NCI-H146 treated with DMSO at 0.1 percent for 48 hours (cell line): ENCODE results near the gene AKR1C3.
"Not testable (repeated sequence)": the region's sequence is repeated elsewhere in the genome, so short reads cannot be mapped to it uniquely, and the experiment has no call there.

Experiments
- DNase-seq: peaks from one replicate; lab custom pipeline; 2025; ENCODE audit not compliant: unreplicated experiment; lab: John Stamatoyannopoulos, UW

AKR1C3 gene

DNA sequence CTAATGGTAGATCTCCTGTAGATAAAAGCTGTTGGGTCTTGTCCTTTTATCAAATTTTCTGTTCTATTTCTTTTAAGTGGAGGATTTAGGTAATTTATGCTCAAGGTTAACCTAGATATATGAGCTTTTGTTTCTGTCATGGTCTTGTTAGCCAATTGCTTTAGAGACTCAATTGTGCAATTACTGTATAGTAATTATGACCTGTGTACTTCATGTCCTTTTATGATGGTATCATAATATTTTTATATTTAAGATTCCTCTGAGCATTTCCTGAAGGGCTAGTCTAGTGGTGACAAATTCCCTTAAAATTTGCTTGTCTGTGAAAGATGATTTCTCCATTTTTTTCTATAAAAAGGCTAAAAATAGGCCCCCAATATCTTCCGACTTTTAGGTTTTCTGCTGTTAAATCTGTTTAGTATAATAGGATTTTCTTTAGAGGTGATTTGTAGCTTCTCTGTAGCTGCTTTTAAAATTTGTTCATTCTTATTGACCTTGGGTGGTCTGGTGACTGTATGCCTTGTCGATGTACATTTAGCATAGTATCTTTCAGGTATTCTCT is 5.4 kb upstream of the AKR1C3 start:
- no peak for DNase-seq

DNA sequence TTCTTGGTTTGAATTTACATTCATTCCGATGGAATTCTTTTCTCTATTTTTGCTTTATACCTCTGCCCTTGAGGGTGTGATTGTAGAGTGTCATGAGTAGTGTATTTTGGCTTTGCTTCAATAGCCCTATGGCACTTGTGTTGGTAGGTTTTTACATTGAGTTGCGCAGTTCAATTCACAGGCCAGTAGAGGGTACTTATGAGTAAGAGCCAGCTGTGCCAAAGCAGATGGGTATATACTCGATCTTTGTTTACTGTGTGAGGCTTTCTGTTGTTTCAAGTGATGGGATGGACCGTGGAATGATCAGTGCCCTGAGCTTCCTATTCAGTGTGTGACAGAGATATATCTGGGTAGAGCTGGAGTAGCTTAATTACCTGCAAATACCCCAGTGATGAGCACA is 4.3 kb upstream of the AKR1C3 start:
- peak; percentile 11 for DNase-seq

DNA sequence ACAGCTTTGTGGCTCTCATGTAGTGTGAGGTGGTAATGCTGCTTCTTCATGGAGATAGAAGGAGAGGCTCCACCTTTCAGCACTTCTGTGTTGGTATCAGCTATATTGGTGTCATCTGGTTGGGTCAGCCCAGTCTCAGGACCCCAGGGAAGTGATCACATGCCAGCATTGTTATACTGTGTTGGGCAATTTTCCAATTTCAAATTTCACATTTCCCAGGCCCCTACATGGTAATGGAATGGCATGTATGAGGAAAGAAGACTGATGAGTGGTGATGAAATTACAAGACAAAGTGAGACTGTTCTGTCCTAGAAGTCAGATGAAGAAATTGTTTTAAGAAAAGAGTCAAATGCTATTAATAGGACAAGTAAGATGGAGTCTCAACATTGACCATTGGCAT is 3.7 kb upstream of the AKR1C3 start:
- DNase-seq, result no peak

DNA sequence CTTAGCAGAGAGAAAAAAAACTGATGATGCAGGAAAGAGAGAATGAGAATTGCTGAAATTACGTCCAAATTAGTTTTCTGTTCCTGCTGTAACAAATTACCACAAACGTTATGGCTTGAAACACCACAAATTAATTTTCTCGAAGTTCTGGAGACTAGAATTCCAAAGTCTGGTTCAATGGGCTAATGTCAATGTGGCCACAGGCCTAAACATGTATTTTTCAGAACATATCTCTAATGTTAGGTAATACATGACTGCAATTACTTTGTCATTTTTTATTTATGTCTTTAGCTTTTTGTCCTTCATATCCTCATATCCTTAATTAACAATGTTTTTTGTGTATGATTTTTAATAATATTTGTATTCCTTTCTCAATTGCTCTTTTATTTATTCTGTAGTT is 3.0 kb upstream of the AKR1C3 start:
- DNase-seq, result no peak

DNA sequence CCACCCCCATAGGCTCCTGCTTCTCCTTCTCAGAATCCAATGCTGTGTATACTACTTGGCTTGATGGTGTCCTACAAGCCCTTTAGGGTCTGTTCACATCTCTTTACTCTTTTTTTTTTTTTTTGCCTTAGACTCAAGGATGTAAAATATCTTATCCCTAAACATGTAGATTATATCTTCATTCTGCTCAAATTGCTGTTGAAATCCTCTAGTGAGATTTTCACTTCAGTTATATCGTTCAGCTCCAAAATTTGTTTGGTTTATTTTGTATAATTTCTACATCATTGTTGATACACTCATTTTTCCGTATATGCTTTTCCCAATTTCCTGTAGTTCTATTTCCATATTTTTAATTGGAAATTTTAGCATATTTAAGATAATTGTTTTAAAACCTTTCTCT is 1.8 kb upstream of the AKR1C3 start:
- DNase-seq, result no peak

DNA sequence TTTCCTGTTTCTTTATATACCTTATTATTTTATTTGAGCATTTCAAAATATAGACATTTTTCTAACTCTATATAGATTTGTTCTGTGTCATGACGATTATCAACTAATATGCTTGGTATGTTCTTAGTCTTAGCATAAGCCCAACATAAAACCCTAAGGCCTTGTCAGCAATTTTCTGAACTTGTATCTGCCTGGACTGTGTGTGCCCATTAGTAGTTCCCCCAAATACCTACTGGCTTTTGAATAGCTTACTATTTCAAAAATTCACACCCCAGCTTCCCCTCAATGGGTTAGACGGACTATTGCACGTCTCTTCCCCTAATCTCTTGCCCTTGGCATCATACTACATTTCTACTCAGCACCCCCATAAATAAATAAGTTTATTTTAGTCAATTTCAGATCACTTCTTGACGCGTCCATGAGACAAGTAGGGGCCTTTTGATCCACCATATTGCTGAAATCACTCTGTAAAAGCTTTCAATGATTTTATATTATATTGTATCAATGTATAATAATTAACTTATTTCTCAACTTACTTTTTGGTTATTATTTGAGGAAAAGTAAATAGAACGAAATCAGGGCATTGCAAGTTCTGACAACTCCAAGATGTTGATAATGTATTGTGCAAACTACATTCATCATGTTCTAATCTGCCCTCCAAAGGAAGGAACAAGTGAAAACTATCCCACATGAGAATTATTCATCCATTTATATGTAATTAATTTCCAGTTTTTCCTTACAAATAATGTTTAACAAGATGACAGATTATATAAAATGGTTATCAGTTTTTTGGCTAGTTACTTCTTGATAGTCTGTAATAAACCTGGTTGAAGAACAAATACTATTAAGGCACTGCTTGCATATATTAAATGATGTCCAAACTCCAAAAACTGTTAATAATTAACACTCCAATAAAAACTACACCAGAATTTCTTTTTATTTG is 1.1 kb upstream of the AKR1C3 start:
- no peak for DNase-seq

DNA sequence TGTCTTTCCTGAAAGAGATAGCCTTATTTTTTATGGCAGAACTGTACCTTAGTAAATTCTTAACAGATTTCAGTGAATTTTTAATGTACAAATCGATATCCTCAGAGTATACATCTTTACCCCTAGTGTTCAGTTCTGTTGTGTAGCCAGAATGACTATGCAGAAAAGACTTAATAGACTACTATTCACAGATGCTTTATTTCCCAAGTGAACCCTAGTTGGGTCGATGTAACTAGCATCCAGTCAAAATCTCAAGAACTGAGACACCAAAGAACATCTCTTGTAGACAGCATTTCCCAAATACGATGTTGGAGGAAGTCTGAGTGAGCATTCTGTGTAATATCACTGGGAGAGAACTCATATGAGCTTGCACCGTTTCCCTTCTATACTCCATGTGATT is 1.5 kb downstream of the AKR1C3 start:
- DNase-seq, result no peak

DNA sequence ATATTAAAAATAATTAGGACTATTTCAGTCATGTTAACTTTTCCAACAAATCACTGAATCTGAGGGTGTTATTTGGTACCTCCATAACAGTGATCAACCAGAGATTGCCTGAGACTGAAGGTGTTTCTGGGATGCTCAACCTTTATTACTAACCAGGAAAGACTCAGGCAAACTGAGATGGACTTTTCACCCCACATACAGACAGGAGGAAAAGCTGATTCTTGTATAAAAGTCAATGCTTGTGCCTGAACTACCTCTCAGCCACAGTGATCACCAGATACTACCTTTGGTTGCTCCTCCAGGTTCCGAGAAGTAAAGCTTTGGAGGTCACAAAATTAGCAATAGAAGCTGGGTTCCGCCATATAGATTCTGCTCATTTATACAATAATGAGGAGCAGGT is 1.9 kb downstream of the AKR1C3 start:
- DNase-seq, result no peak

DNA sequence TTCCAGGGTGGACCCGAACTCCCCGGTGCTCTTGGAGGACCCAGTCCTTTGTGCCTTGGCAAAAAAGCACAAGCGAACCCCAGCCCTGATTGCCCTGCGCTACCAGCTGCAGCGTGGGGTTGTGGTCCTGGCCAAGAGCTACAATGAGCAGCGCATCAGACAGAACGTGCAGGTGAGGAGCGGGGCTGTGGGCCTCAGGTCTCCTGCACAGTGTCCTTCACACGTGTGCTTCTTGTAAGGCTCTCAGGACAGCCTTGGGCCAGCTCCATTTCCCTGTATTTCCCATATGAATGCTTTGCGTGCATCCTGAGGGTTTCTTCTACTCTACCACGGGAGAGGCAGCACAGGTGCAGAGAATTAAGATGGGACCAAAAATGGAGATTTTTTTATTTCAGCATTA is 8.3 kb downstream of the AKR1C3 start:
- DNase-seq, result not testable (repeated sequence)

DNA sequence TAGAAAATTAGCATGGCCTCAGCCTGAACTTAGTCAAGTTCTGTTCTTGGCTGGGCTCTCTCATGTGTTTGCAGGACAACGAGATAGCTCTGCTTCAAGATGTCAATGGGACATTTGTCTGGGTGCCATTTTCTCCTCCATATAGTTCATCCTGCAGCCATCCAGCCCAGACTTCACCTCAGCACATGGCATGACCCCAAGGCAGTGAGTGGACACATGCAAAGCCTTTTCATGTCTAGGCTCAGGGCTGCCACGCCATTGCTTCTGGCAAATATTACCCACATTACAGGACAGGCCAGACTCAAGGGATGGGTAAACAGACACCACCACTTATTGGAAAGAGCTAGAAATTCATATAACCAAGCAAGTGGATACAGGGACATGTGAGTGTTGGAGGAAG is 9.3 kb downstream of the AKR1C3 start:
- no peak for DNase-seq

DNA sequence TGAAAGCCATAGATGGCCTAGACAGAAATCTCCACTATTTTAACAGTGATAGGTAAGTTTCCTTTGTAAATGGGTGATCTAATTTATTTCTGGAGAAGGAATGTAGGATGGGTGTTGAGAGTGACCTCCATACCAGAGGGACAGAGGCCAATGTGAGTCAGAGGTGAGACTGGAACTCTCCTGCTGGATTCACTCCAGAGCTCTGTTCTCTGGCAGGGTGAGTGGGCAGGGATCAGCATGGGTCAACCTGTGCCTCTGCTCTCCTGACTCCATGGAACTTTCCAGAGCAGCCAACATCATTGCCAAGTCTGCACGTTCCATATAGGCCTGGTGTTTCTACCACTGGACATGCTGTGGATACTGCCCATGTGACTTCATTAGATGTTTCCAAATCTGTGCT is 11.4 kb downstream of the AKR1C3 start:
- DNase-seq, result no peak

DNA sequence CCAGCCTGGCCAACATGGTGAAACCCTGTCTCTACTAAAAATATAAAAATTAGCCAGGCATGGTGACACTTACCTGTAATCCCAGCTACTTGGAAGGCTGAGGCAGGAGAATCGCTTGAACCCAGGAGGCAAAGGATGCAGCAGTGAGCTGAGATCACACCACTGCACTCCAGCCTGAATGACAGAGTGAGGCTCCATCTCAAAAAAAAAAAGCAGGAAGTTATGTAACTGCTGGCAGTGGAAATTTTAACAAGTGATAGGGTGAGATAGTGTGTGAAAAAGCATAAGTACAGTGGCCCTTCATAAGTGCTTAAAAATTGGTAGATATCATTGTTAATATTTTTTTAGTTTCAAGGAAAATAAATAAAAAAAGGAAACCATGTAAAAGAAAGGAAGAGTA is 12.3 kb downstream of the AKR1C3 start:
- no peak for DNase-seq

DNA sequence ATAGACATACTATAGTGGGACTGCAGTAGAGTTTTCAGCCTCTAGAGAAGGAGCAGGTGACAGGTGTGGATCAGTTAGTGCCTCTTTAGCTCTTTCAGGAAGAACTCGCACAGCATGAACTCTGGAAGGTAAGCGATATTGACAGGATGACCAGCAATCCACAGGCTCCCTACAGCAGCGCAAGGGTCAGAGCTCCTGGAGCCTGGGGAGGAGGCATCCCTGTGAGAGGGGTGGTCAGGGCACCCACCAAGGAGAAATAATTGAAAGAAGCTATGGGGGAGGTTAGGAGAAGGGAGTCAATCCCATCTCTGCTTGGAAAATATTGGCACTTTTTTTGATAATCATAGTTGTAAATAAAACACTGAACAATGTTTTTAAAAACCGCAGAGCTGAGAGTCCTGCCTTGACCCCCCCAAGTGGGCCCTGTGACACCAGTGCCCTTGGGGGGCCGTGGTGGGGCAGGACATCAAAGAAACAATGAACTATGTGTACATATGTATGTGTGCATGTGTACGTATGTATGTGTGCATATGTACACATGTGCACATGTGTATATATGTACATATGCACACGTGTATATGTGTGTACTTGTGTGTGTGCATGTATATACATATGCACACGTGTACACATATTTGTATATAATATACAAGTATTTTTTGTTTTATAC is 13.8 kb downstream of the AKR1C3 start:
- DNase-seq, result no peak

DNA sequence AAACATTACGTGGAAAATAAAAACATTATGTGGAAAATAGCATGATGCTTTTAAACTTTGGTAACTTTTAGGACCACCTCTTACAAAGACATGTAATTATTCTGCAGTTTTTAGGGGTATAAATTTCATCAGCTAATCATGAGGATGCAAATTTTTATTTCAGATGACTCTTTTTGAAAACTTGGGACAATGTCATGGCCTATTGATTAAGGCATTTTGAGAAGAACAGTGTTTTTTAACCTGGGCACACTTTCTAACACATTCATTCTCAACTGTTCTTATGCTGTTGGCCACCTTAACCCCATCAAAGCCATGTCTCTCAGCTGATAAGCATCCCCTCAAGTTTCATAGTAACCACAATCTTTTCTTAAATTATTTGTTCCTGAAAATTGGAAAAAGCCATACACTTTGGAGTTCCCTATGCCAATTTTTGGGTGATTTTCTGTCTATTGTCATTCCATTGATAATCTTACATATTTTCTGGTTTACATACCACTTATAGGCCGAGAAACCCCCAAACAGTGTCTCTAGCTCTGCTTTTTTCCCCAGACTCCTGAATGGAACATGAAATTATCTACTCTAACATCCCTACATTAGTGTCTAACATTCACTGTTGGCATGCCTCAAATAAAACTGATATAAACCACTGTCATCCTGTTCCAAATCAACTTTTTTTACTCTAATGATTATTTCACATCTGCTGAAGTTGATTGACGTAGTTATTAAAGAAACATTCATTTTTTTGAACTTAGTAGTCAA is 14.6 kb downstream of the AKR1C3 start:
- DNase-seq, result no peak

DNA sequence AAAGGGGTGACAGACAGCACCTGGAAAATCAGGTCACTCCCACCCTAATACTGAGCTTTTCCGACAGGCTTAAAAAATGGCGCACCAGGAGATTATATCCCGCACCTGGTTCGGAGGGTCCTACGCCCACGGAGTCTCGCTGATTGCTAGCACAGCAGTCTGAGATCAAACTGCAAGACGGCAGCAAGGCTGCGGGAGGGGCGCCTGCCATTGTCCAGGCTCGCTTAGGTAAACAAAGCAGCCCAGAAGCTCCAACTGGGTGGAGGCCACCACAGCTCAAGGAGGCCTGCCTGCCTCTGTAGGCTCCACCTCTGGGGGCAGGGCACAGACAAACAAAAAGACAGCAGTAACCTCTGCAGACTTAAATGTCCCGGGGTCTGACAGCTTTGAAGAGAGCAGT is 15.6 kb downstream of the AKR1C3 start:
- not testable (repeated sequence) for DNase-seq

DNA sequence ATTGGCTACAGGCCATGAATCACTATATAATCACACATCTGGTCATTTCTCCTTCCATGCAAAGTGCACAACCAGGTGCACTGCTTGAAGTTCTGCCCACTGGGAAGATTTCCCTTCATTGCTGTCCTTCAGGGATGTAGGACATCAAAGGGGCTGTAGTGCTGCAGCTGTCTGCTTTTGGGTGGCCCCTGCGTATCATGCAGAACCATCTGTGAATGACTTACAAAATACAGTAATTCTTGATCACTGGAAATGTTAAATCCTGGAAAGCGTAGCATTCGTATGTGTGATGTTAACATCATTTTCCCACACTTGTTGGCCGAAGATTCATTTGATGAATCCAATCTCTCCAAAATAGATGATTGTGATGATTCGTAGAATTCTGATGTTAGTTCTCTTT is 22.4 kb downstream of the AKR1C3 start:
- no peak for DNase-seq

DNA sequence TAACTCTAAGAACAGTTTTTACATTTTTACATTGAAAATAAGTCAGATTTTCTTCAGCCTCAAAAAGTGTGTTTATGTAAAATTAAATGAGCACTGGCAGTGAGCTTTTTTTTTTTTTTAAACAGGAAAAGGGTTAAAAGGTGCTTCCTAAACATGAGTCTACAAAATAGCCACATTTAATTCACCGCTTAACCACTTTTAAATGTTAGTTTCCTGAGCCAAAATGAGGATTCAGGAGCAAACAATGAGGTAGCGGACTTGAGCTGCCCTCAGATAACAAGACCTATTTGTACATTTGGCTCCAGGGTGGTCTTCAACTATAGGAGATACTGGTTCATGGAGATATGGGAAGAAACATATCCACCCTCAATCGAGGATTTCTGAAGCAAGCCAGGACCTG is 22.8 kb downstream of the AKR1C3 start:
- DNase-seq, result no peak

DNA sequence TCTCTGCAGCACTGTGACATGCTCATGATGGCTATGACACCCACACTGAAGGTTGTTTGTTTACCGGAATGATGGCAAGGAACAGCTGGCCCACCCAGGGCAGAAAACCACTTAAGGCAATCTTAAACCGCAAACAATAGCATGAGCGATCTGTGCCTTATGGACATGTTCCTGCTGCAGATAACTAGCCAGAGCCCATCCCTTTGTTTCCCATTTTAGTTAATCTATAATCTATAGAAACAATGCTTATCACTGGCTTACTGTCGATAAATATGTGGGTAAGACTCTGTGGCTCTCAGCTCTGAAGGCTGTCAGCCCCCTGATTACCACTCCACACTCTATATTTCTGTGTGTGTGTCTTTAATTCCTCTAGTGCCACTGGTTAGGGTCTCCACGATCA is 25.8 kb downstream of the AKR1C3 start:
- not testable (repeated sequence) for DNase-seq

DNA sequence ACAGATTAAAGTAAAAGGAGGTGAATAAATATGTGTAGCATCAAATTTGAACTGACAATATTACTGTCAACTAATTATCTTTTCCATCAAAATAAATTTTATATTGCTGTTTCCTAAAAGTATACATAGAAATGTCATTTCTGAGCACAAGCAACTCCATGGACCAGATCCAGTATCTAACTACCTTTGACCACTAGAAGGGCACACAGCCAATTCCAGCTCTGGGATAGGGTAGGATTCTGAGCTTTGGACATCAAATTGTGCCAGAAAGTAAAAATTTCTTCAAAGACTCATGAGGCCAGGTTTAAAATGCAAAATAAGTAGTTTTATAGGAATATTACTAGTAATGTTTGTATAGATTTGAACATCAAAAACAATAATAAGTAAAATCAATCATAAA is 29.7 kb downstream of the AKR1C3 start:
- DNase-seq, result no peak

DNA sequence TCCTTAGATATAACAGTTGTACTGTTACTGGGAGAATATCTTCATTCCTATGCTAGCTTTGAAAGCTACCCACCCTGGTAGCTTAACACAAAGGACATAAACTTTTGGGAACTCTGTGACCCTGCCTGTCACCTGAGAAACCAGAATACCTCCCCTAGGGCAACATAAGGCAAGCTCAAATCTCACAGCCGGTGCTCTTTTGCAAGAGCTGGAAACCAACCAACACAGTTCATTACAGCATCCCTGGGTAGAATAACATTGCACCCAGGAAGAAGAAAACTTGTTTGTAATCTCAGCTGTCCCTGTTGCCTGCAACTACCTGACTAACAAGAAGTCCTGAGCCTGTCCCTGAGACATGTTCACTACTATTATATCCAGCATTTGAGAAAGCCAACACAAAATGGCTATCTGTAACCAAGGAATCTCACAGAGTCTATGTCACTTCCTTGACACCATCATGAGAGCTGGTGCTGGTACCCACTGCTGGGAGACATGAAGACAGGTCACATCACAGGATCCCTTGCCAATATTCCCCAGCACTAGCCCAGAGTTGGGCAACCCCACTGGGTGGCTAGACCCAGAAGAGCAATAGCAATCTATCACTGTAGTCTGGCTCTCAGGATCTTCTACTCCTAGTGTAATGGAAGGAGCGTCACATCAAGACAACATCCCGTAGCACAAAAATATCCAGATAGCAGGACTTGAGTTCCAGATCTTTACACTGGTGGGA is 31.3 kb downstream of the AKR1C3 start:
- DNase-seq, result no peak

DNA sequence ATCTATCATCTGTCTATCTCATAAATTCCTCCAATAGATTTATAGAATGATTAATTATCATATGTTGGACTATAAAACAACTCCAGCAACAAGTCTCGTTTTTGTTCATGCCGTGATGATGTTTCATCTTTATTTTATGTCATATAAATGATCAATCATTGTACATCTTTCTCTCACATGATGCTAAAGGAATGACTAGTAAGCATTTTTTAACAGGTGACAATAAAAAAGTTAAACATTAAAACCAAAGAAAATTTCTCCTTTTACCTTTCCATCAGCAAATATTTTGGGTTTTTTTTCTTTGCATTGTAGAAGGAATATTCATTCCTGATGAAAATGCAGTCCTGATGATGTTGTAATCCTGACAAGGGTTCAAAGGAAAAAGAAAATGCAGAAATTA is 41.4 kb downstream of the AKR1C3 start:
- DNase-seq, result no peak
